ENCODE data around the gene GTPBP4. TPM values are rescaled to one million over a fixed set of nuclear protein-coding genes. Genes with fewer than 3 reads are reported as not detected.

The GTPBP4 gene
- total RNA-seq, 1 donor from 2014 or later: 36.8 TPM

DNA sequence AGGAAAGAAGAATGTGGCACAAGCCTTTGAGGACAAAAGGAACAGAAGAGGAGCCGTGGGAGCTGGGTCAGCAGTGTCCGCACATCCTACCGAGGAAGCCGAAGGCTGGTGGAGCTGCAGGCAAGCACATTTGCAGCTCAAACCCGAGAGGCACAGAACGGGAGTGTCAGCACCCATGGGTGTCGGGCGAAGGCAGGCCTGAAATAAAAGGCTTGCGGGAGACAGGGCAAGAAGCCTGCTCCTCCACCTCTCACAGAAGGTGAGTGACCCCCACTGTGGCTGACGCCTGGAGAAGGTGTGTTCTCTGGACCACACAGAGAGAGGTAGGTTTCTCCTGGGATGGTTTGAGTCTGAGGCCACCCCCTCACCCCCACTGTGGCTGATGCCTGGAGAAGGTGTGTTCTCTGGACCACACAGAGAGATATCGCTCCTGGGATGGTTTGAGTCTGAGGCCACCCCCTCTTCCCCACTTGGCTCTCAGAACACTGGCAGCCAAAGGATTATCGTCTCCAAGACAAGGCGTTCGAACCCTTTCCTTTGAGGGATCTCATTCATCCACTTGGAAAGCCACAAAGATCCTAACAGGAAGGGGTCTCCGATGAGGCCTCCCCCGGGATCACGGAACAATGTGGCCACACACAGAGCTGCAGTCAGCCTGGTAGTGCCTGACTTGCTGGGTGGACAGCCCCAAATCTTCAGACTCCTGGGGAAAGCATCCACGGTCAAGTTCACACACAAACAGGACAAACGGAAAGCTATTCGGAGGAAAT is 21.6 kb upstream of the GTPBP4 start:
- no peak for DNase-seq

DNA sequence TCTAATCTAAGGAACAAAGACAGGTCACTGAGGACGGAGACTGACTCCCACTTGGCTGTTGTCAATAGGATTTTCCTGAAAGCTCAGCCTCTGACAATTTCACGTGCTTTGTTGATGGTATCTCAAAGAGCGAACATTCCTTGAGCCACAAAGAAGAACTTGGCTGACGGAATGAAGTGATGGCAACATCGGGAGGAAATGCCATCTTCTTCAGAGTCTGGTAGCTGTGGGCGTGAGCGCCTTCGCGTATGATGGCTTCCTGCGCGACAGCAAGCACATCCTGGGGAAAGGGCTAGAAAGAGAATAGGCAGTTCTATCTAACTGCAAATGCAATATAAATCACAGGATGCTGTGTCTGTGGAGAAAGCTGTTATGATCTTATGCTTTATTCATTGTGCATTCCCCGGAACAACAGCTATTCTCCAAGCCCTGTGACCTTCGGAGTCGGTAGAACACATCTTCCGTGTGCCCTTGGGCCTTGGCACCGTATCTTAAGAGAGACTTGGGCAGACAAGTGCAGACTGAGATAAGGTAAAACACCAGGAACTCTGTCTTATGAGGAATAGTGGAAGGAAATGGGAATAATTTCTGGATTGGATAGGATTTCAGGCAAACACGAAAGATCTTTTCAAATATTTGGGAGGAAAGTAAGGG is 19.6 kb upstream of the GTPBP4 start:
- no peak for DNase-seq

DNA sequence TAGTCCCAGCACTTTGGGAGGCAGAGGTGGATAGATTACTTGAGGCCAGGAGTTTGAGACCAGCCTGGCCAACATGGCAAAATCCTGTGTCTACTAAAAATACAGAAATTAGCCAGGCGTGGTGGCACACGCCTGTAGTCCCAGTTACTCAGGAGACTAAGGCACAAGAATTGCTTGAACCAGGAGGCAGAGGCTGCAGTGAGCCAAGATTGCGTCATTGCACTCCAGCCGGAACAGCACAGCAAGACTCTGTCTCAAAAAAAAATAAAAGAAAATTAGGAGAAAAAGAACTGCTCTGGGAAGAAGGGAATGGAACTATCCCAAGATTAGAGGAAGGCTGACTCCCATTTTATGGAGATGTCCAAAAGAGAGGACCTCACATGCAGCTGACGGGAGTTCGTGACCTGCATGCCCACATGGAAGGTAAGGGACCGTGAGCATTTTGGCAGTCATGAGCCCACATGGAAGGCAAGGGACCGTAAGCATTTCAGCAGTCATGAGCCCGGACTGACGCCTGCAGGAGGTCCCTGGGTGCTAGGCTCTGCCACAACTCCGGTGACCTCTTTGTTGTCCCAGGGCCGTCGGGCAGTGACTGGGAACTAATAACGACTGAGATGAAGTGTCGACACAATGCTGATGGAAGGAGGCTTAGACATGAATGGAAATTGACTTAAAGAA is 18.6 kb upstream of the GTPBP4 start:
- DNase-seq: no peak

DNA sequence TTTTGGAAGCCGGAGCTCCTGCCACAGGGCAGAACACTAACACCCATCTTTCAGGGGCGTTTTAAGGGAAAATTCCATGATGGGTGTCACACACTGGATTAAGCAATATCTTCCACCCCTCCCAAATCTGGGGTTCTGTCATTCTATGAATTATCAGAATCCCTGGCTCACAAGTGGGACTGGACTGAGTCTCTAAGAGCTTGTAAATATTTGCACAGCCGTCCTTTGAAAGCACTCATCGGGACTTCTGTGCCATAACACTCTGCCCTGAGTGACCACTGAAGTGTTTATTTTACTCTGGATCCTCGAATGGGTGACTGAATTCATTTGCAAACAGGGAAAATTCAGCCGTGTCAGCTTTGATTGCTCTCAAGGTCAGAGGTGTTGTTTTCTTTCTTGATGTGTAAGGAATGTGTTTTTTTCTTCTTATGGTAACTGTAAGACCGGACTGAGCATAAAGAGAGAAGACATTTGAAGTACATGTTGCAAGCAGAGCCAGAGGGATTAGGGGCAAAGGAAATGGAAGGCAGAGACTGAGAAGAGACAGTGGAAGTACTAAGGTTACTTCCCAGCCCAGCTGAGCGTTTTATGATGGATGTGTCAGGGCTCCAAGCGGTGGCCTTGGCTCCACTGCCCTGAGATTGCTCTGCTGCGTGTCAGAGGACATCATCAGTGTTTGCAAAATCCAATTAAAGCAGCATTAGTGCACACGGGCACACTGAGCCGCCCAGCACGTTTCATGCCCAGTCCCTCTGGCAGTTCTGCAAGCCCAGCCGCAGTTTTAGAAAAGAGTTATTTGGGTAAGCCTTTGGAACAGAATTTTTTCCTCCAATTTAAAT is 17.7 kb upstream of the GTPBP4 start:
- no peak for DNase-seq

DNA sequence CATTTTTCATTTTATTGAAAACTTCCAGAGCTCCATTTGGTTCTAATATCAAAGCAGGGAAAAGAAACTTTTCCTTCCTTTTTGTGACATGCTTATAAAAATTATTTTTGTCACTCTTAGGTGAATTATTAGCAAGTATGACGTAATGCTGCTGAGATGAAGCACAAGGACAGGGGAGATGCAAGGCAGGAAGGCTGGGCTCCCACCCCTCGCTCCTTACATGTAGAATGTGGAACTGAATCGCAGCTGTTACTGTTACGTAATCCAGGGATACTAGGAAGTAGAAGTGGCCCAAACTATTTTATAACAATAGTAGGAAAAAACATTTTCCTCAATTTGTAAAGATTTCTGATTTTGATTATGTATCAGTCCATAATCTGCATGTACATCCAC is 17.1 kb upstream of the GTPBP4 start:
- peak; percentile 18 for DNase-seq

DNA sequence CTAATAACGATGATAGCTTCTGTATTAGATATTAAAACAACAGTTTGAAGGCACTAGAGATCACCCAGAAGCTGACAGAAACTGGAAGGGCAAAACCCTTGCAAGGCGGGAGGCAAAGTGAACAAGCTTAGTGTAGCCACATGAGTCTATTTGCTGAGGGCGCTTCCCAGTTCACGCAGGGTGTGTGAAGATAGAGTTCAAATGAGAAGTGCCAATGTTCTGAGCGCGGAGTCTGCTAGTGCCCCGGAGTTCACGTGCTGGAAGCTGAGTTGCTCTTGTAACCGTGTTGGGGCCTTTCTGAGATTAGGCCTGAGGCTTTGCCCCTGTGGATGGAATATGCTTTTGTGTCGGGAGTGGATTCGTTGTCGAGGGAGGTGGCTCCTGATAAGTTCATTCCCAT is 16.6 kb upstream of the GTPBP4 start:
- no peak for DNase-seq

DNA sequence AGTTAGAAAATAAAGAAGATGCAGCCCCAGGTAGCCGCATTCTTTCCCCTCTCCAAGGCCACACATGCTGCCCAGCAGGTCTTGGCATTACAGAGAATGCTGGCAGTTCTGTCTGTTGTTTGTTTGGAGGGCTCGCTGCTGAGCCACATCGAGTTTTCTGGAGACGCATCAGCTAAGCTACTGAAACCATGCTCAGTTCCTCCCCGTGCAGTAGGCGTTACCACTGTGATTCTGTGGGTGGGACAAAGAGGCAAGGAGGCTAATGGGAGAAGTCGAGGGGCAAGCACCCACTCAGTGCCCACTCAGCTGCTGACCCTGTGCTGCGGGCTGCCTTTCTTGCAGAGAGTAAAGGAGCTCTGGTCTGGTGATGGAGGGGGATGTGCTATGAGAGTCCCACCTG is 15.5 kb upstream of the GTPBP4 start:
- no peak for DNase-seq

DNA sequence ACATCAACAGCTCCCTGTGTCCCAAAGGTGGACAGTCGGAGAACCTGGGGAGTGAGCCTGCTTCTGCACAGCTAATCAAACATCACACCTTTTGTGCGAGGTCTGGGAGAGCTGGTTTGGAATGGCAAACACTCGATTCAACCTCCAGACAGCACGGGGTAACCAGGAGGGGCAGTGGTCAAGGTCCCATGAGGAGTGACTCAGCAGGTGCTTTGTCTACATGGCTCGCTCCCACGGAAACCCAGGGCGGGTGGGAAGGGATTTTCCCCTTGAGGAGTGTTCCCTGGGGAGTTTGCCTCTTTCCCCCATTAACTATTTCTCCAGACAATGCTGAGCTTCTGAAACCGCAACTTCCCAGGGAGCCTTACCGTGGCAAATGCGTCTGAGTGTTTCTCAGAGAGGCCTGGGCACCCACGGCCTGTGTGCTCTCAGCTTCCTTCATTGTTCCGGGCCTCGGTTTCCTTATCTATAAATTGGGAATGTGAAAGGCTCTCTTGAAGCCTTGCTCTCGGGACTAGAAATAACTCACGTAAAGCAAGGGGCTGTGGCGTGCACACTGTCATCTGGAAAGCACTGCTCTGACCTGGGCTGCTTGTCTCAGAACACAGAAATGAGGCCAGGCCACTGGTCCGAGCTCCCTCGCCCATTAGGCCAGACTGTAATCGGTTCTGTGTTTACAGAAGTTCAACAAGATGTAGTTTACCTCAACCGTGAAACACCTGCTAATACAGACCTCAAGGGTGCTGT is 14.0 kb upstream of the GTPBP4 start:
- DNase-seq: no peak

DNA sequence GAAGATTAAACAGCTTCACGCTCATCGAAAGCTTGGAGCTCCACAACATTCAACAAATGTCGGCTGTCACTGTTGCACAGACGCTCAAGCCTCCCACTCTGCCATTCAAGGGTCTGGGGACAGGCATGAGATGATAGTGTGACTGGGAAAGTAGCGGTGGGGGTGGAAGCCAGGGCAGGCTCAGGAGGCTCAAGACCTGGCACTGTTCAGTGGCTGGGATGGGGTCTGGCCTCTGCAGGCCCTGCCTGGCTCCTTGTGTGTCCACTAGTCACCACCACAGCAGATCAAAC is 13.5 kb upstream of the GTPBP4 start:
- no peak for DNase-seq

DNA sequence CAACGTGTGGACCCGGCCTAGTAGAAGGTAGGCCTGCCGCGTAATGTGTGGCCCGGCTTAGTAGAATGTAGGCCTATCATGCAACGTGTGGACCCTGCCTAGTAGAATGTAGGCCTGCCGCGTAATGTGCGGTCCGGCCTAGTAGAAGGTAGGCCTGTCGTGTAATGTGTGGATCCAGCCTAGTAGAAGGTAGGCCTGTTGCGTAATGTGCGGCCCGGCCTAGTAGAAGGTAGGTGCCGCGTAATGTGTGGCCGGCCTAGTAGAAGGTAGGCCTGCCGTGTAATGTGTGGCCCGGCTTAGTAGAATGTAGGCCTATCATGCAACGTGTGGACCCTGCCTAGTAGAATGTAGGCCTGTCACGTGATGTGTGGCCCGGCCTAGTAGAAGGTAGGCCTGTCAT is 11.9 kb upstream of the GTPBP4 start:
- no peak for DNase-seq

DNA sequence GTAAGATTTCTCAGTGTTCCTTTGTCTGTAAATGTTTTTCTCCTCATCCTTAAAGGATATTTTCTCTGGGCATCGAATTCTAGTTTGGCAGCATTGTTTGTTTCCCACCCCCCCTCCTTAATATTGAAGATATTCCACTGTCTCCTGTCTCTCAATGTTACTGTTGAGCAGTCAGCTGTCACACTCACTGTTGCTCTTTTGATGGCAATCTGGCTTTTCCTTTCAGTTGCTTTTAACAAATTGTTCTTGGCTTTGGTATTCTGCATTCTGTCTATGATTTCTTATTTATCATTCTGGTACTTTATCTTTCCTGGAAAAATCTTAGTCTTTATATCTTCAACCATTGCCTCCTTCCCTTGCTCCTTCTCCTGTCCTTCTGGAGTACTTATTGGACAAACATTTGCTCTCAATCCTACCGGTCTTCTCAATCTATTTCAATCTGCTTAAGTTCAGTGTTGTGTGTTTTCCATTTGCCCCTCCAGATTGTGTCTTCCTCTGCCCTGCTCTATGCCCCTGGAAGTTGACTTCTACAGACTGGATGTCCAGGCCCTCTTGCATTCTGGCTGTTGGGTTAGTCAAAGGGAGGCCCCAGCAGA is 9.3 kb upstream of the GTPBP4 start:
- no peak for DNase-seq

DNA sequence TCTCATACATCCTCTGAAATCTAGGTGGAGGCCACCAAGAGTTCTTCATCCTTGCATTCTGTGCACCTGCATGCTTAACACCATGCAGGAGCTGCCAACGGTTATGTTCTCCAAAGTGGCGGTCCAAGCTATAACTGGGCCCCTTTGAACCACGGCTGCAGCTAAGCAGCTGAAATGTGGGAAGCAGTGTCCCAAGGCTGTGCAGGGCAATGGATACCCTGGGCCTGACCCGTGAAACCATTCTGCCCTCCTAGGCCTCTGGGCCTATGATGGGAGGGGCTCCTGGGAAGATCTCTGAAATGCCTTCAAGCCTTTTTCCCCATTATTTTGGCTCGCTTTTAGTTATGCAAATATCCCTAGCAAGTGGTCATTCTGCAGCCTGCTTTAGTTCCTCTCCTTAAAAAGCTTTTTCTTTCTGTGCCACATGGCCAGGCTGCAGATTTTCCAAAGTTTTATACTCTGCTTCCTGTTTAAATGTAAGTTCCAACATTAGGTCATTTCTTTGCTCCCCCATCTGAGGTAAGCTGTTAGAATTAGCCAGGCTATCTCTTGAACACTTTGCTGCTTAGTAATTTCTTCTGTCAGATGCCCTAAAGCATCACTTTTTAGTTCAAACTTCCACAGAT is 7.7 kb upstream of the GTPBP4 start:
- DNase-seq: no peak

DNA sequence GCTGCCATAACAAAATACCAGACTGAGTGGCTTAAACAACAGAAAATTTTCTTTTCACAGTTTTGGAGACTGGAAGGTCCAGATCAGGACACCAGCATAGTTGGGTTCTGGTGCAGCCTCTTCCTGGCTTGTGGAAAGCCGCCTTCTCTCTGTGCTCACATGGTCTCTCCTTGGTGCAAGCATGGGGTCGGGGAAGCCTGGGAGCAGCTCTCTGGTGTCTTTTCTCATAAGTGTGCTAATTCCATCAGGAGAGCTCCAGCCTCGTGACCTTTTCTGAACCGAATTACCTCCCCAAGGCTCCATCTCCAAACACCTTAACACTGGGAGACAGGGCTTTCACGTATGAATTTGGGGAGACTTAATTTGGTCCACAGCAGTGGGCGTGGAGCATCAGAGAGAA is 4.8 kb upstream of the GTPBP4 start:
- DNase-seq: no peak

DNA sequence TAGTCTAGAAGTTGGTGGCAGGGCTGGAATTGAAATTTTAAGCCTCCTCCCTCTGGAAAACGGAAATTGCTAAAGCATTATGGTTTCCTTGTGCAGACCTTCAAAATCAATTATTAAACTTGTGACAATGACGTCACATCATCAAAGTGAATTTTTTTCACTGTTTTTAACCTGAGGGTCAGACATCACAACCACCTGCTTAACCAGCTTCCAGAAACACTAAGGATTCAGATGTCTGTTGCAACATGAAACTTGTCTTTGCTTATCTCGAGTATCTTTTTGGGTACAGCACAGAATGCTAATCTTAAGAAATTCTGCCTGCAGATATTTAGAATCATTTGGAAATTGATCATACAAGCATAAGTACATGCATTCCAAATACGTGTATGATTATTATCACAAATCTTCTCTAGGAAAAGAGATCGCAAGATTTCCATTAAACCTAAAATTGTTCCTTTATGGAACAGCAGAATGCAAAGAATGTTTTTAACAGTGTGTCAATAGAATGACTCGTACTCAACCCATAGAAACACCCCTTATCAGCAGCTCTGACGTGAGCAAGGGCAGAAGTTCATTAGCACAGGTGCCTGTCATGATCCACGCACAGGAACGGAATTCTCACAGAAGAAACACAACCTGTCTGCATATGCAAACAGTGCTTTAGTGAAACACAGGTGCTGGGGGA is 4.1 kb upstream of the GTPBP4 start:
- no peak for DNase-seq

DNA sequence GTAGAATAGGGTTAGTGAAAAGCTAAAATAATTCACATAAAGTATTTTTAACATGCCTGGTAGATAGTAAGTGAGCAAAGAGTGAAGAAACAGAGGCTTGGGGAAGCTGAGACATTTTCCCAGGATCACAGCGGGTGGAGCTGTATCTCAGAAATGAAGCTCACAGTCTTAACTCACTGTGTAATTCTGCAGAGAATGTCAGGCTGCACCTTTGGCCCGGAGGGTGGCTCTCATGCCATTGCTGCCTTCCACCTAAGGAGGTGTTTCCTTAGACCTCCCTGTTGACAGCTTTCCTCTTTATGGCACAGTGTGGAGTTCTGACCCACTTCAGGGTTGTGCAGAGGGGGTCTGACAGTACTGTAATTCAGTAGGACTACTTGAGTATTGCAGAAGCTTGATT is 2.9 kb upstream of the GTPBP4 start:
- DNase-seq: no peak

DNA sequence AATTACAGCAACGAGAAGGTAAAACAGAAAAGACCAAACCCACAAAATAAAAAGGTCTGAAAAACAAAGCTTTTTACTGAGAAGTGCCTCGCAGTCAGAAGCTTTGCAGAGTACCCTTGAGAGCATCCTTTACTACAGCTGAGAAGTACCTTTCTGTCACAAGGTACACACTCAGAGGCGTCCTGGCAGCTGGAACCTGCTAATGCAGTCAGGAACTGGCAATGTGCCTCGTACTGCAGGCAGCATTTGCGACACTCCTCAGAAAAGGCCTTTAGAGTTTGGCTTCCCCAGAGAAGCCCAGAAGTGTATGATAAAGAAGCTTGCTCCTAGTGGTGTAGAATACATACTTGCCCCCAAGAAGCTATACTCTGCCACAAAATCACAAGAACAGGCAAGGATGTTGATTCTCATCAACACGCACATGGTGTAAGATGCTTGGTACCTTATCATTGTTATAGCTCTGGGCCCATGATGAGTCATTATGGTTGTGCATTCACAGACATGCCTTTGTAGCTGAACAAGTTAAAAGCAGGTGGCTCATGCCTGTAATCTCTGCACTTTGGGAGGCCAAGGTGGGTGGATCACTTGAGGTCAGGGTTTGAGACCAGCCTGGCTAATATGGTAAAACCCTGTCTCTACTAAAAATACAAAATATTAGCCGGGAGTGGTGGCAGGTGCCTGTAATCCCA is 2.0 kb upstream of the GTPBP4 start:
- no peak for DNase-seq

DNA sequence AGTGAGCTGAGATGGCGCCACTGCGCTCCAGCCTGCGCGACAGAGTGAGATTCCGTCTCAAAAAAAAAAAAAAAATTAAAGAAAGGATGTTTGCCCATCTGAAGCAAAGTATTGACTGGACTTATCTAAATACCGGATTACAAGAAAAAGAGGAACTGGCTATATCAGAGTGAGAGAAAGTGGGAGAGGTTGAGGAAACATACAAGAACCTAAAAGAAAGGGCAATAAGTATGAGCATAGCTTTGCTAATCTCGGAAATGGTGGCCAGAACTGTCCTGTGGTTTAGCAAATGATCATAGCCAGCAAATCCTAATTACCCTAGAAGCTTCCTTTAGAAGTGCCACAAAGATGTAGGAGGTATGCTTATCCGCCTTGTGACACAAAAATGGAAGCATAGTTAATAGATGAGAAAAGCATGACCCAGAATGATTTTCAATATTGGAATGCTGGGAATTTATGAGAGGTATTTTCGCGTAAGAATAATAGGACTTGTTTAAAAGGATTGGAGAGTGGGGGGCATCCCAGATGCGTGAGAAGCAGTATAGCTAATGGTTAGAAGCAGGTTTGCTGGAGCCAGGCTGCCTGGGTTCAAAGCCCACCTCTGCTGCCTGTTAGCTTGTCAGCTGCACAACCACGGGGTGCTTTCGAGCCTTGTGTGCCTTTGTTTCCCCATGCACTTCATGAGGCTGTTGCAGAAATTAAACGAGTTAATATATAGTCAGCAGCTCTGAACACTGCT is 1.2 kb upstream of the GTPBP4 start:
- no peak for DNase-seq

DNA sequence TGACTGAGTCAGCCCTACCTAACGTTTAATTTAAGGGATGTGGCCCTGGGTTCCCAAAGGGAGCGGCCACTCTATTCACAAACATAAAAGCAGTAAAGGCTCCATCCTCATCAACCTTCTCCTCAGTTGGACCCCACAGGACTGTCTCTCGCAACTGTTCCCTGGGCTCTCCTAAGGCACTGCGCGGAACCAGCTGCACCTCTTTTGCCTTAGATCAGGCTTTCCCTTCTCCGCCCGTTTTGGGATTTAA is 689 bp upstream of the GTPBP4 start:
- no peak for DNase-seq

DNA sequence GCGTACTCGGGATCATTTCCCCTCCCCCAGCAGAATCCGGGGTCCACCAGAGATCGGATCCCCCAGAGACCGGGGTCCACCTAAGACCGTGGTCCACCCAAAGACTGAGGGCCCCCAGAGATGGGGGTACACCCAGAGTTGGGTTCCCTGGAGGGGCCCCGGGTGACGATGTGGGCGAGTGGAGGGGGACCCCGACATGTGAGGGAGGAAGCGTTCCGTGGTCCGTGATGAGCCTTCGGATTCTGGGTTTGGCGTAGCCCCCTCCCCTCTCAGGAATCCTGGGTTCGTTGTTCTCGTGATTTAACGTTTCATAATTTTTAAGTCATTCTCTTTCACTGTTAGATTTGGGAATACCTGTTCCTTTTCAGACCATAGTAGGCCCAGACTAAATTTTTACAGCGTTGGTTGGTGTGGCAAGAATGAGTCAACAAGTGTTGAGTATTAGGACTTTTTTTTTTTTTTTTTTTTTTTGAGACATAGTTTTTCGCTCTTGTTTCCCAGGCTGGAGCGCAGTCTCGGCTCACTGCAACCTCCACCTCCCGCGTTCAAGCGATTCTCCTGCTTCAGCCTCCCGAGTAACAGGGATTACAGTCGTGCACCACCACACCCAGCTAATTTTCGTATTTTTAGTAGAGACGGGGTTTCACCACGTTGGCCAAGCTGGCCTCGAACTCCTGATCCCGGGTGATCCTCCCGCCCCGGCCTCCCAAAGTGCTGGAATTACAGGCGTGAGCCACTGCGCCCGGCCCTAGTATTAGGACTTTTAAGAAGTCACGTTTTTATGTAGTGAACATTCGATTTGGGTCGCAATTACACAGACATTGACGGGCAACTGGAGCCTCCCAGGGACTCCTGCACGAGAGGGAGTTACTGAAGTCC is 672 bp downstream of the GTPBP4 start:
- DNase-seq: no peak

Data from skin of body (tissue), 2 donors.